A549 (cell line): ENCODE data around the gene CHML. TPM values are rescaled to one million over a fixed set of nuclear protein-coding genes. Genes with fewer than 3 reads are reported as not detected.

Experiments
- ATAC-seq, 2 experiments: fragments of 200-7000 bp in 1 of 2; fragments of >200 bp in 1 of 2; cut with Nextera tagmentation in 1 of 2; cut with Tn5 transposase in 1 of 2; 3 replicates each; pipeline versions ENCODE4 v1.8.0 to v1.9.1; 2018 to 2020; ENCODE audit warnings: mild to moderate bottlenecking in 1 of 2, moderate library complexity in 1 of 2
- CTCF ChIA-PET: fragments of 300-600 bp; sonication (Branson Sonifier 250); formaldehyde crosslinking; extraction: SDS; loops from one replicate; lab custom pipeline; 2021; ENCODE audit warnings: antibody characterized with exemption, inconsistent platforms; lab: Yijun Ruan, JAX
- POLR2A ChIA-PET: fragments of 350-600 bp; formaldehyde crosslinking; extraction: SDS; loops from one replicate; lab custom pipeline; 2021; ENCODE audit warnings: antibody characterized with exemption, inconsistent platforms; lab: Yijun Ruan, JAX
- DNase-seq, 2 experiments: peaks; one replicate each; pipeline versions ENCODE4 v3.0.0 to v3.0.0-alpha.2; 2011 to 2016; ENCODE audit warnings: low read depth in 1 of 2, low spot score in 1 of 2
- FAIRE-seq: peaks from 2 replicates; lab custom pipeline; 2011; peaks lifted over from hg19 to GRCh38; lab: Jason Lieb, UNC
- H3K27ac ChIP-seq, 2 experiments: fragments of >200 bp; sonication (Bioruptor Twin); formaldehyde crosslinking; 3 replicates each; pipeline ENCODE4 v1.5.1; 2016 to 2017
- H3K4me1 ChIP-seq: fragments of >200 bp; sonication (Bioruptor Twin); formaldehyde crosslinking; 3 replicates; pipeline ENCODE4 v1.6.1; 2016
- H3K4me2 ChIP-seq: fragments of >200 bp; sonication (Bioruptor Twin); formaldehyde crosslinking; 3 replicates; pipeline ENCODE4 v1.6.1; 2016
- H3K4me3 ChIP-seq: fragments of >200 bp; sonication (Bioruptor Twin); formaldehyde crosslinking; 3 replicates; pipeline ENCODE4 v1.5.1; 2016
- H3K9me3 ChIP-seq: fragments of >200 bp; sonication (Bioruptor Twin); formaldehyde crosslinking; 3 replicates; pipeline ENCODE4 v1.6.1; 2016
- CBX2 ChIP-seq: fragments of 200-600 bp; sonication (generic); IDR thresholded peaks from 2 replicates; pipeline ENCODE4 v1.6.1; 2016; ENCODE audit warnings: low read depth, mild to moderate bottlenecking, borderline replicate concordance
- FOSB ChIP-seq: fragments of 250-450 bp; sonication (Bioruptor Pico); IDR thresholded peaks from 2 replicates; pipeline ENCODE4 v1.5.0; 2020; ENCODE audit warnings: mild to moderate bottlenecking, moderate library complexity
- HOXB5 ChIP-seq: fragments of 250-450 bp; sonication (Bioruptor Pico); IDR thresholded peaks from 2 replicates; pipeline ENCODE4 v1.5.0; 2020; ENCODE audit warnings: mild to moderate bottlenecking, moderate library complexity
- KDM1A ChIP-seq: fragments of 200-600 bp; sonication (generic); IDR thresholded peaks from 2 replicates; pipeline ENCODE4 v1.6.1; 2016; ENCODE audit warnings: low read depth, mild to moderate bottlenecking
- MAFK ChIP-seq: fragments of 450-650 bp; IDR thresholded peaks from 2 replicates; pipeline ENCODE4 v1.6.1; 2014; ENCODE audit not compliant: partially characterized antibody
- NFE2L2 ChIP-seq: fragments of 150-350 bp; conservative IDR thresholded peaks from 2 replicates; pipeline ENCODE4 v1.6.1; 2014; ENCODE audit warnings: low read length
- PBX3 ChIP-seq: IDR thresholded peaks from 2 replicates; pipeline ENCODE4 v1.6.1; 2012
- POLR2A ChIP-seq: IDR thresholded peaks from 2 replicates; pipeline ENCODE4 v1.6.1; 2012; ENCODE audit warnings: mild to moderate bottlenecking, low read length
- RARB ChIP-seq: fragments of 250-450 bp; sonication (Bioruptor Pico); IDR thresholded peaks from 2 replicates; pipeline ENCODE4 v1.8.0; 2021; ENCODE audit warnings: mild to moderate bottlenecking, moderate library complexity
- RFX5 ChIP-seq: fragments of 450-650 bp; IDR thresholded peaks from 2 replicates; pipeline ENCODE4 v1.7.1; 2014; ENCODE audit warnings: antibody characterized with exemption, mild to moderate bottlenecking, moderate library complexity
- TFCP2L1 ChIP-seq: fragments of 250-450 bp; sonication (Bioruptor Pico); IDR thresholded peaks from 2 replicates; pipeline ENCODE4 v1.5.0; 2021; ENCODE audit warnings: mild to moderate bottlenecking
- ZNF302 ChIP-seq: fragments of 250-450 bp; sonication (Bioruptor Pico); IDR thresholded peaks from 2 replicates; pipeline ENCODE4 v1.9.0; 2021; ENCODE audit warnings: inconsistent platforms, mild to moderate bottlenecking, moderate library complexity
- ZSCAN20 ChIP-seq: fragments of 250-450 bp; sonication (Bioruptor Pico); IDR thresholded peaks from 2 replicates; pipeline ENCODE4 v1.8.0; 2022; ENCODE audit warnings: mild to moderate bottlenecking, moderate library complexity
- WGBS: methylation state at CpG from one replicate; pipeline ENCODE4 v1.1.6; 2017; ENCODE audit errors: missing lambda C conversion rate; 5-methylcytosine and 5-hydroxymethylcytosine counted together
- polyA plus RNA-seq, 4 experiments: library from polyadenylated mRNA; depleted of rRNA in 3 of 4; stranded (reverse); fragments of >200 nt; fragmentation: RNase III in 1 of 4; extraction: RNeasy Plus Mini Kit Qiagen cat#74134 plus additional on column Dnase treatment in 1 of 4; gene quantifications; 2 replicates in 3 of 4; 3 replicates in 1 of 4; pipeline ENCODE4 v1.2.3, GENCODE V29; 2011 to 2017
- TF ChIP-seq, protein P1 (sequence below): fragments of 250-450 bp; sonication (Bioruptor Pico); IDR thresholded peaks from 2 replicates; pipeline ENCODE4 v1.5.0; 2021; ENCODE audit warnings: mild to moderate bottlenecking, moderate library complexity, borderline replicate concordance

CHML gene
- polyA plus RNA-seq, 2 of the 4 experiments (the other 2 are of a cell fraction) = 8.8 to 15.2 TPM

- TF ChIP-seq, protein P1, sequence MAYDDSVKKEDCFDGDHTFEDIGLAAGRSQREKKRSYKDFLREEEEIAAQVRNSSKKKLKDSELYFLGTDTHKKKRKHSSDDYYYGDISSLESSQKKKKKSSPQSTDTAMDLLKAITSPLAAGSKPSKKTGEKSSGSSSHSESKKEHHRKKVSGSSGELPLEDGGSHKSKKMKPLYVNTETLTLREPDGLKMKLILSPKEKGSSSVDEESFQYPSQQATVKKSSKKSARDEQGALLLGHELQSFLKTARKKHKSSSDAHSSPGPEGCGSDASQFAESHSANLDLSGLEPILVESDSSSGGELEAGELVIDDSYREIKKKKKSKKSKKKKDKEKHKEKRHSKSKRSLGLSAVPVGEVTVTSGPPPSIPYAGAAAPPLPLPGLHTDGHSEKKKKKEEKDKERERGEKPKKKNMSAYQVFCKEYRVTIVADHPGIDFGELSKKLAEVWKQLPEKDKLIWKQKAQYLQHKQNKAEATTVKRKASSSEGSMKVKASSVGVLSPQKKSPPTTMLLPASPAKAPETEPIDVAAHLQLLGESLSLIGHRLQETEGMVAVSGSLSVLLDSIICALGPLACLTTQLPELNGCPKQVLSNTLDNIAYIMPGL (CRISPR knock-in tag) = no peak
- no peak for TF ChIP-seq RFX5
- TF ChIP-seq POLR2A = no peak
- TF ChIP-seq, all 56 proteins: peak for 0
Observed at GRCh38 chr1:241624935-241625334, 15.2 kb downstream of the CHML start (continued).

GRCh38 chr1:241622669-241623068 lies 17.5 kb downstream of the CHML start:
- WGBS = 83% methylated on average over 5 of the region's 5 CpGs

DNA sequence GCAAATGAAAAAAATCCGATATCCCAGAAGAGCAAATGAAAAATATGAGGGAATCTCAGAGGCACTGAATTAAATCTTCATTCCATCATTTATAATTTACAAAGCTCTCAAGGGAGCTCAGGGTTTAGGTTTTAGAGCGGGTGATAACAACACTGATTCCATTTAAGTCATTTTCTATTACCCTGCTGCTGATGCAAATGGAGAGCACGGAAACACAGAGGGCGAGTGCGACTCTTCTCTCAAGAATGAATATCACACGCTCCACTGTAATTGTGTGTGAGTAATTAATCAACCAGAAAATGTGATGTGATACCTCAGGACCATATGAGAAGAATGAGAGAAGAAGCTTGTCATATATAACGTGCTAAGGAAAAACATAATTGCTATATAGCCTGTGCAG lies 22.7 kb downstream of the CHML start:
- H3K4me2 ChIP-seq = peak overlapping the region; percentile 94; the same call in 2 of the 3 replicates
- ATAC-seq (no peak), DNase-seq (no peak), FAIRE-seq (no peak)
- peaks cover 80% of the 10 kb centered on the region for H3K4me1 ChIP-seq
- no peak overlapping the region for H3K4me3 ChIP-seq
- H3K27ac ChIP-seq = peak overlapping the region; percentile 89 to 90
- H3K9me3 ChIP-seq = no peaks in the 10 kb centered on the region
- WGBS = 95% methylated on average over 7 of the region's 7 CpGs
- TF ChIP-seq PBX3 (no peak), ZSCAN20 (CRISPR knock-in tag) (no peak), RARB (CRISPR knock-in tag) (no peak), FOSB (no peak), ZNF302 (no peak), CBX2 (no peak), NFE2L2 (no peak)
- TF ChIP-seq, protein P1 (CRISPR knock-in tag) = no peak
- ChIA-PET POLR2A (no interaction called here), CTCF (interaction anchor here (1.2 to 3.5 kb wide), 4 partner anchors 10 to 279 kb away, joined by 3 to 23 read pairs (median 4); no protein-coding TSS in a partner anchor)

More at GRCh38 chr1:241622669-241623068, 17.5 kb downstream of the CHML start:
- TF ChIP-seq MAFK = no peak
- no peak for TF ChIP-seq KDM1A
- TF ChIP-seq HOXB5 (CRISPR knock-in tag) = no peak
- TF ChIP-seq TFCP2L1 (CRISPR knock-in tag) = no peak
- TF ChIP-seq, all 56 proteins: peak for 0
- no peak for DNase-seq
- no peak for ATAC-seq
- no peaks in the 10 kb centered on the region for H3K9me3 ChIP-seq
- ChIA-PET CTCF (interaction anchor here (5.1 kb wide), 1 partner anchor 12 kb away, joined by 66 read pairs; no protein-coding TSS in a partner anchor), POLR2A (no interaction called here)
- H3K4me3 ChIP-seq = no peak overlapping the region
- no peak for FAIRE-seq
- no peak overlapping the region for H3K27ac ChIP-seq
- peaks cover 47% of the 10 kb centered on the region for H3K4me1 ChIP-seq
- no peak overlapping the region for H3K4me2 ChIP-seq
